K562 (cell line): ENCODE measurements around the gene ARSJ. TPM values are rescaled to one million over a fixed set of nuclear protein-coding genes. Genes with fewer than 3 reads are reported as not detected.

Experiments
- ATAC-seq: fragments of 200-7000 bp; cut with Tn5 transposase; 3 replicates; pipeline ENCODE4 v1.9.1; 2020; ENCODE audit warnings: moderate library complexity
- BruUV-seq: library from RNA; stranded (reverse); fragments of 400-500 nt; replicated peaks from 2 replicates; lab custom pipeline; 2021; lab: Mats Ljungman, UMichigan
- CTCF ChIA-PET: fragments of 300-600 bp; formaldehyde crosslinking; extraction: SDS; loops from one replicate; lab custom pipeline; 2021; ENCODE audit warnings: low intra/inter-chr PET ratio; lab: Yijun Ruan, JAX
- POLR2A ChIA-PET: fragments of 300-600, 350-650 bp; sonication (Branson Sonifier 250); formaldehyde crosslinking; extraction: SDS; loops from one replicate; lab custom pipeline; 2021; ENCODE audit warnings: antibody characterized with exemption, inconsistent platforms; lab: Yijun Ruan, JAX
- DNase-seq, 4 experiments: peaks; one replicate each; pipeline versions ENCODE4 v3.0.0 to v3.0.0-alpha.2; 2011 to 2018; ENCODE audit warnings: low spot score in 3 of 4, mixed read lengths in 3 of 4; ENCODE audit errors: extremely low read depth in 1 of 4
- FAIRE-seq: peaks from 2 replicates; lab custom pipeline; 2011; peaks lifted over from hg19 to GRCh38; lab: Jason Lieb, UNC
- H2AFZ ChIP-seq: 2 replicates; pipeline ENCODE4 v1.6.0; 2011; ENCODE audit warnings: low read depth, low read length, control low read depth, inconsistent platforms
- H3K27ac ChIP-seq: fragments of 200-600 bp; 3 replicates; pipeline ENCODE4 v1.8.0; 2011; ENCODE audit warnings: low read depth, mild to moderate bottlenecking, control low read depth, inconsistent platforms, low read length, moderate library complexity, mixed read lengths; ENCODE audit errors: extremely low read depth
- H3K27me3 ChIP-seq, 2 experiments: fragments of 300-600 bp in 1 of 2; 2 replicates in 1 of 2; 3 replicates in 1 of 2; pipeline versions ENCODE4 v1.6.0 to v1.8.0; 2011; ENCODE audit warnings: inconsistent platforms in 2 of 2, low read length in 2 of 2, mild to moderate bottlenecking in 1 of 2, mixed read lengths in 1 of 2, moderate library complexity in 1 of 2; ENCODE audit not compliant: control insufficient read depth in 2 of 2, insufficient read depth in 2 of 2
- H3K36me3 ChIP-seq: fragments of 300-600 bp; 3 replicates; pipeline ENCODE4 v1.8.0; 2011; ENCODE audit warnings: mild to moderate bottlenecking, low read length, inconsistent platforms; ENCODE audit not compliant: control insufficient read depth, insufficient read depth
- H3K4me1 ChIP-seq, 2 experiments: fragments of 200-600 bp in 1 of 2; replicated peaks in 1 of 2; 2 replicates in 1 of 2; 3 replicates in 1 of 2; pipeline versions ENCODE4 v1.5.1 to v1.8.0; 2011; ENCODE audit warnings: inconsistent platforms in 2 of 2, low read length in 2 of 2, mild to moderate bottlenecking in 1 of 2, mixed read lengths in 1 of 2, moderate library complexity in 1 of 2; ENCODE audit not compliant: control insufficient read depth in 2 of 2, insufficient read depth in 2 of 2
- H3K4me2 ChIP-seq: 2 replicates; pipeline ENCODE4 v1.6.1; 2011; ENCODE audit warnings: low read length, control low read depth, inconsistent platforms, mixed read lengths; ENCODE audit not compliant: insufficient read depth
- H3K4me3 ChIP-seq: fragments of 200-600 bp; sonication (generic), shearing (Covaris generic); 2 replicates; pipeline ENCODE4 v1.5.1; 2016; ENCODE audit warnings: control low read depth, inconsistent platforms
- H3K79me2 ChIP-seq: fragments of 200-600 bp; 3 replicates; pipeline ENCODE4 v1.8.0; 2011; ENCODE audit warnings: low read length, inconsistent platforms; ENCODE audit not compliant: control insufficient read depth, insufficient read depth
- H3K9ac ChIP-seq, 2 experiments: 2 replicates each; pipeline versions ENCODE4 v1.6.0 to v1.6.1; 2011; ENCODE audit warnings: low read depth in 2 of 2, low read length in 2 of 2, control low read depth in 1 of 2, inconsistent platforms in 1 of 2, mild to moderate bottlenecking in 1 of 2, mixed read lengths in 1 of 2; ENCODE audit not compliant: insufficient read depth in 1 of 2
- H3K9me1 ChIP-seq: one replicate; pipeline ENCODE4 v1.6.0; 2011; ENCODE audit warnings: inconsistent platforms, mild to moderate bottlenecking, low read length, moderate library complexity; ENCODE audit not compliant: control insufficient read depth, insufficient read depth
- H3K9me3 ChIP-seq: replicated peaks from 2 replicates; pipeline ENCODE4 v1.5.1; 2011; ENCODE audit warnings: low read depth, low read length, inconsistent platforms; ENCODE audit not compliant: control insufficient read depth, insufficient read depth
- H4K20me1 ChIP-seq: replicated peaks from 2 replicates; pipeline ENCODE4 v1.6.1; 2011; ENCODE audit warnings: low read length, inconsistent platforms, mixed read lengths; ENCODE audit not compliant: control insufficient read depth, insufficient read depth
- AFF1 ChIP-seq, 2 experiments: fragments of 450-650 bp; IDR thresholded peaks; 2 replicates each; pipeline ENCODE4 v1.6.1; 2018; ENCODE audit warnings: mild to moderate bottlenecking in 2 of 2, low read depth in 1 of 2; ENCODE audit not compliant: partially characterized antibody in 2 of 2
- CBX8 ChIP-seq: fragments of 200-600 bp; sonication (generic); IDR thresholded peaks from 2 replicates; pipeline ENCODE4 v1.6.1; 2012; ENCODE audit warnings: borderline replicate concordance, mixed run types, low read depth, mild to moderate bottlenecking, moderate library complexity, mixed read lengths, low read length, control low read depth, inconsistent platforms; ENCODE audit not compliant: poor library complexity, severe bottlenecking; ENCODE audit errors: extremely low read depth
- HOXB6 ChIP-seq: fragments of 250-450 bp; sonication (Bioruptor Pico); IDR thresholded peaks from 2 replicates; pipeline ENCODE4 v1.5.1; 2022; ENCODE audit warnings: mild to moderate bottlenecking, borderline replicate concordance
- MED1 ChIP-seq: sonication (generic); formaldehyde crosslinking; IDR thresholded peaks from 2 replicates; pipeline ENCODE4 v1.8.1; 2023; ENCODE audit warnings: missing genetic modification reagents, borderline replicate concordance
- MYC ChIP-seq, 2 experiments: fragments of 250-450 bp in 1 of 2; sonication (Bioruptor Pico) in 1 of 2; IDR thresholded peaks; 2 replicates each; pipeline versions ENCODE4 v1.5.1 to v1.6.1; 2012 to 2021; ENCODE audit warnings: low read depth in 2 of 2, borderline replicate concordance in 1 of 2, improper control_type of control experiment in 1 of 2, low read length in 1 of 2, mild to moderate bottlenecking in 1 of 2, moderate library complexity in 1 of 2
- NFIX ChIP-seq: fragments of 250-450 bp; sonication (Bioruptor Pico); IDR thresholded peaks from 2 replicates; pipeline ENCODE4 v1.4.0; 2020; ENCODE audit warnings: low read depth, mild to moderate bottlenecking, moderate library complexity
- POLR3A ChIP-seq: IDR thresholded peaks from 2 replicates; pipeline ENCODE4 v1.6.1; 2011; ENCODE audit warnings: borderline replicate concordance, mild to moderate bottlenecking, moderate library complexity; ENCODE audit not compliant: insufficient read length, insufficient read depth; ENCODE audit errors: extremely low read depth
- SAP30 ChIP-seq: fragments of 200-600 bp; sonication (generic); IDR thresholded peaks from 2 replicates; pipeline ENCODE4 v1.6.1; 2012; ENCODE audit warnings: borderline replicate concordance, low read depth, mild to moderate bottlenecking, moderate library complexity, low read length, control low read depth, inconsistent platforms; ENCODE audit not compliant: insufficient read depth, poor library complexity, severe bottlenecking
- ZNF165 ChIP-seq: fragments of 250-450 bp; sonication (Bioruptor Pico); IDR thresholded peaks from 2 replicates; pipeline ENCODE4 v1.4.0; 2020; ENCODE audit warnings: borderline replicate concordance
- ZNF282 ChIP-seq: sonication (generic); formaldehyde crosslinking; IDR thresholded peaks from 2 replicates; pipeline ENCODE4 v1.8.1; 2023; ENCODE audit warnings: missing genetic modification reagents
- WGBS: fragments of 100-300 bp; shearing (Covaris generic); methylation state at CpG from one replicate; pipeline ENCODE4 v1.1.6; 2016; ENCODE audit warnings: low coverage, mixed read lengths; ENCODE audit not compliant: insufficient coverage; ENCODE audit errors: missing lambda C conversion rate; 5-methylcytosine and 5-hydroxymethylcytosine counted together
- in situ Hi-C: fragments of 300-500 bp; cut with MboI; formaldehyde crosslinking; loops from 4 replicates; pipeline ENCODE4 v1.15.0; 2018; ENCODE audit warnings: inconsistent platforms, mixed read lengths
- intact Hi-C: fragments of 100-400 bp; cut with micrococcal nuclease; formaldehyde crosslinking; loops from 2 replicates; pipeline ENCODE4 v1.14.2; 2022
- polyA plus RNA-seq, 8 experiments: library from polyadenylated mRNA; depleted of rRNA in 4 of 8; stranded (reverse) in 5 of 8; unstranded in 3 of 8; fragments of >200 nt; fragmentation: Nextera tagmentation in 2 of 8; fragmentation: Illumina TruSeq in 1 of 8; extraction: Ambion mirVana in 2 of 8; extraction: Trizol in 1 of 8; gene quantifications; 2 replicates each; pipeline versions ENCODE4 v1.2.1 to v1.2.3, GENCODE V29; 2011 to 2014; ENCODE audit warnings: inconsistent platforms in 1 of 8, missing spikeins in 1 of 8
- total RNA-seq, 7 experiments: library from RNA; depleted of rRNA in 6 of 7; stranded (reverse); fragments of >200 nt in 6 of 7; fragmentation: Illumina TruSeq in 2 of 7; extraction: Trizol in 2 of 7; gene quantifications; 2 replicates each; pipeline versions ENCODE4 v1.2.1 to v1.2.3, GENCODE V29; 2011 to 2021; ENCODE audit warnings: low replicate concordance in 1 of 7
- TF ChIP-seq, protein P1 (sequence below): sonication (generic); formaldehyde crosslinking; IDR thresholded peaks from 2 replicates; pipeline ENCODE4 v1.8.0; 2022; ENCODE audit warnings: mild to moderate bottlenecking, low read depth, missing genetic modification reagents
- TF ChIP-seq, protein P2 (sequence below): sonication (generic); formaldehyde crosslinking; IDR thresholded peaks from 2 replicates; pipeline ENCODE4 v1.8.0; 2022; ENCODE audit warnings: mild to moderate bottlenecking, missing genetic modification reagents

The ARSJ gene
- total and polyA plus RNA-seq, 9 of the 15 experiments (the other 6 are each of a cell fraction or from before 2014, with no cell fraction given): not detected

- Histone ChIP-seq H3K9me3 (no peaks in the 10 kb centered on the region), H3K9me1 (no peaks in the 10 kb centered on the region), H3K9ac (no peak overlapping the region), H4K20me1 (no peaks in the 10 kb centered on the region), H3K4me3 (no peak overlapping the region), H3K27ac (no peak overlapping the region), H3K4me2 (no peak overlapping the region), H3K79me2 (no peaks in the 10 kb centered on the region), H2AFZ (no peak overlapping the region), H3K4me1 (no peaks in the 10 kb centered on the region), H3K36me3 (no peaks in the 10 kb centered on the region), H3K27me3 (no peaks in the 10 kb centered on the region)
- FAIRE-seq: no peak
- ATAC-seq: no peak
- no peak for TF ChIP-seq POLR3A
- TF ChIP-seq ZNF282 (CRISPR knock-in tag): no peak
- TF ChIP-seq MED1 (CRISPR knock-in tag): no peak
- no peak for TF ChIP-seq AFF1 (IDR thresholded peaks at IDR 0.05; ENCODE audit: low read depth in 1 of 2, partially characterized antibody in 2 of 2)
- TF ChIP-seq, protein P1, sequence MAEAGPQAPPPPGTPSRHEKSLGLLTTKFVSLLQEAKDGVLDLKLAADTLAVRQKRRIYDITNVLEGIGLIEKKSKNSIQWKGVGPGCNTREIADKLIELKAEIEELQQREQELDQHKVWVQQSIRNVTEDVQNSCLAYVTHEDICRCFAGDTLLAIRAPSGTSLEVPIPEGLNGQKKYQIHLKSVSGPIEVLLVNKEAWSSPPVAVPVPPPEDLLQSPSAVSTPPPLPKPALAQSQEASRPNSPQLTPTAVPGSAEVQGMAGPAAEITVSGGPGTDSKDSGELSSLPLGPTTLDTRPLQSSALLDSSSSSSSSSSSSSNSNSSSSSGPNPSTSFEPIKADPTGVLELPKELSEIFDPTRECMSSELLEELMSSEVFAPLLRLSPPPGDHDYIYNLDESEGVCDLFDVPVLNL: no peak
- TF ChIP-seq SAP30: no peak
- TF ChIP-seq NFIX (CRISPR knock-in tag): no peak
- TF ChIP-seq CBX8: no peak
- no peak for TF ChIP-seq ZNF165 (CRISPR knock-in tag)
- TF ChIP-seq, protein P2, sequence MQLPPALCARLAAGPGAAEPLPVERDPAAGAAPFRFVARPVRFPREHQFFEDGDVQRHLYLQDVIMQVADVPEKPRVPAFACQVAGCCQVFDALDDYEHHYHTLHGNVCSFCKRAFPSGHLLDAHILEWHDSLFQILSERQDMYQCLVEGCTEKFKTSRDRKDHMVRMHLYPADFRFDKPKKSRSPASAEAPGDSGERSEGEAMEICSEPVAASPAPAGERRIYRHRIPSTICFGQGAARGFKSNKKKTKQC: no peak
- no peak for TF ChIP-seq HOXB6 (CRISPR knock-in tag)
- TF ChIP-seq MYC (IDR thresholded peaks at IDR 0.05; ENCODE audit: low read depth, low read length): no peak
- no peak for TF ChIP-seq MYC (CRISPR knock-in tag; IDR thresholded peaks at IDR 0.05; ENCODE audit: borderline replicate concordance, low read depth)
- CTCF ChIA-PET: no interaction called here
- DNase-seq: no peak
- intact Hi-C loops (no loop called here), in situ Hi-C loops (no loop called here)
- POLR2A ChIA-PET: no interaction called here
- 0% methylated on average over 3 of the region's 3 CpGs for WGBS
- no TSS peak for BruUV-seq
These were observed 99.0 kb downstream of the ARSJ start for GRCh38 chr4:113880240-113881028.
